GOT3 (cell line): ENCODE data around the gene BIN2.
"Not testable (repeated sequence)": the region's sequence is repeated elsewhere in the genome, so short reads cannot be mapped to it uniquely, and the experiment has no call there.

ENCODE experiments used
- DNase-seq: peaks from one replicate; lab custom pipeline; 2025; ENCODE audit warnings: mixed read lengths; lab: John Stamatoyannopoulos, UW

BIN2 gene

GRCh38 chr12:51345681-51346080 is 21.7 kb upstream of the BIN2 start:
- DNase-seq: no peak

GRCh38 chr12:51343201-51343600 is 19.2 kb upstream of the BIN2 start:
- DNase-seq: no peak

GRCh38 chr12:51342416-51342815 is 18.4 kb upstream of the BIN2 start:
- no peak for DNase-seq

- peak; percentile 25 for DNase-seq
These were observed 17.5 kb upstream of the BIN2 start for GRCh38 chr12:51341251-51342007.

- no peak for DNase-seq
These were observed 15.8 kb upstream of the BIN2 start for GRCh38 chr12:51339750-51340149.

GRCh38 chr12:51337336-51337735 is 13.4 kb upstream of the BIN2 start:
- not testable (repeated sequence) for DNase-seq

- no peak for DNase-seq
These were observed 12.0 kb upstream of the BIN2 start for GRCh38 chr12:51335931-51336330.

- DNase-seq: no peak
These were observed 10.8 kb upstream of the BIN2 start for GRCh38 chr12:51334764-51335163.

GRCh38 chr12:51333536-51333935 is 9.6 kb upstream of the BIN2 start:
- DNase-seq: no peak

GRCh38 chr12:51330186-51330585 is 6.2 kb upstream of the BIN2 start:
- no peak for DNase-seq

GRCh38 chr12:51329742-51330141 is 5.8 kb upstream of the BIN2 start:
- no peak for DNase-seq

- no peak for DNase-seq
These were observed 4.6 kb upstream of the BIN2 start for GRCh38 chr12:51328587-51328986.

- DNase-seq: no peak
These were observed 2.9 kb upstream of the BIN2 start for GRCh38 chr12:51326698-51327439.

GRCh38 chr12:51324953-51325352 is 979 bp upstream of the BIN2 start:
- no peak for DNase-seq

GRCh38 chr12:51323317-51323960 is 535 bp downstream of the BIN2 start:
- DNase-seq: no peak

GRCh38 chr12:51322452-51322851 is 1.5 kb downstream of the BIN2 start:
- no peak for DNase-seq

GRCh38 chr12:51321882-51322281 is 2.1 kb downstream of the BIN2 start:
- no peak for DNase-seq

GRCh38 chr12:51320695-51321320 is 3.2 kb downstream of the BIN2 start:
- DNase-seq: no peak

GRCh38 chr12:51320311-51320694 is 3.7 kb downstream of the BIN2 start:
- DNase-seq: no peak

GRCh38 chr12:51318846-51319599 is 5.0 kb downstream of the BIN2 start:
- no peak for DNase-seq

GRCh38 chr12:51318057-51318806 is 5.7 kb downstream of the BIN2 start:
- not testable (repeated sequence) for DNase-seq
